Hematopoietic multipotent progenitor cell treated with erythropoietin and hydrocortisone succinate and interleukin-3 and kit ligand, for 6 days (in vitro differentiated cells): ENCODE measurements around the gene BRD1.
A peak's percentile ranks its signal among the peaks of the same experiment; 100 is the strongest.
"Not testable (repeated sequence)": the region's sequence is repeated elsewhere in the genome, so short reads cannot be mapped to it uniquely, and the experiment has no call there.

Experiments
- DNase-seq: peaks from one replicate; pipeline ENCODE4 v3.0.0-alpha.2; 2015

BRD1 gene

DNA sequence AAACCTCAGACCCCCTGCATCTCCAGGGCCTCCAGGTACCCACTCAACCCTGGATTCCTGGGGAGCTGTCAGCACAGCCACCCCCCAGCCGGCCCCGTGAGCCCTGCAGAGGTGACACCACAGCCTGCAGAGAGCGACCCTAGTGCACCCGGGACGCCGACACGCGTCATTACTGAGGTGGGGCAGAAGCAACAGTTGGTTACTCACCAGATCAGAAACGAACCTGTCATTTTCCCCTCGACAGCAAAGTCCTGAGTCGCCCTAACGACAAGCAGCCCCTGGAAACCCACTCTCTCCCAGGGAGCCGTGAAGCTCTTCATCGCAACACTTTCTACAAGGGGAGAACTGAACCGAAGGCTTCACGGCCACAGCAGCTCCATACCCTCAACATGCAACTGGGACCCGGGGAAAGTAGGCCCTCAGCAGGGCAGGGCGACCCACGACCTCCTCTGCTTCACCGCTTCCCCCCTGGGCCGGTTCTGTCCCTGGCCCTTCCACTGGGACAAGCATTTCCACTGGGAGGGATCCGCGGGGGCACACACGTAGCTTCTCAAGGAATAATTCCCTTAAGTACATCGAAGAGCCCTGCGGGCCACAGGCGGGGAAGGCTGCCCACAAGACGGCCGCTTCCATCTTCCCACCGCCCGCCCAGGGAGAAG is 1.6 kb downstream of the BRD1 start:
- DNase-seq = peak; percentile 75

DNA sequence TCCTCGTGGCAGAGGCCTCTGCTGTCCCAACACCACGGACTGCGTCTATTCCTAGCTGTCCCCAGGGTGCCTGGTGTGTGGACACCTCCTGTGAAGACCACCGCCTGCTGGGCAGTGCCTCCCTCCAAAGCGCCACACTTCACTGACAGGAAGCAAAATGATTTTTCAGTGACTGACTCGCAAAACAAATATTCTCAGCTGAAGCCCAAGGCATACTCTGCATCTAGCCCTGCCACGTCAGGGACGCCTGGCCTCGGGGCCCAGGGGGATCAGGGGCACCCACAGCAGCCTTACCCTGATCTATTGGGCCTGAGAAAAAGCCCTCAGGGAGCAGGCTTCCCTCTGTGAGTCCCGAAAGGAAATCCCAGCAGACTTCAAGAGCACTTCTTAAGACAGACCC is 2.2 kb downstream of the BRD1 start:
- DNase-seq = no peak

GRCh38 chr22:49824936-49825335 is 2.7 kb downstream of the BRD1 start:
- DNase-seq = no peak

DNA sequence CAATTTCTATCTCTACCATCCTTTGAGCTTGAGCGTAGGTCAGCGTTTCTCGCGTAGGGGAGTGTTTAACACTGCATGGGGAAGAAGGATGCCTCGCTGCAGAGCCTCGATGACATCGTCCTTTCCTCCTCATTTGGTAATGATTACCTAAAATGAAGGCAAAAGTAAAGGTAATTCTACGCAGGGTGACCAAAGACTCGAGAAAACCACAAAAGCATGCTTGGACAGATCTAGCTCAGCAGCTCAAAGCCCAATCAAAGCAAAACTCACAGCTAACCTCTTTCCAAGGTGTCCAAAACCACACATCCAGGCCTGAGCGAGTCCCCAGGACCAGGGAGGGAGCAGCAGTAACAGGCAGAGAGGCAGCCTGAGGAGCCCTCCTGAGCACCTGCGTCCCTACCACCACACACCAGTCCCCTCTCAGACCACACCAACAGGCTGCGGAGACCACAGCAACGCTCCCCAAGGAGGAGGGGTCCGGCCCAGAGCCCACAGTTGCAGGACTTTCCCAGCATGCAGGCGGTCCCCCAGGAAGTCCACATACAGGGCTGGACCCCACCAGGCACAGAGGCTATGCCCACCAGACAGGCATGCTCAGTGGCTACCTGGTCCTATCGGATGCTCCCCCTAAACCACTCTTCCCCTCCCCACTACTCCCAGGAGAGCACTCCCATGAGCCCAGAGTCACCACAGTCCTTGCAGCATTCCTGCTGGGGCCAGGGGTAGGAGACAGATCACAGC is 3.3 kb downstream of the BRD1 start:
- no peak for DNase-seq

DNA sequence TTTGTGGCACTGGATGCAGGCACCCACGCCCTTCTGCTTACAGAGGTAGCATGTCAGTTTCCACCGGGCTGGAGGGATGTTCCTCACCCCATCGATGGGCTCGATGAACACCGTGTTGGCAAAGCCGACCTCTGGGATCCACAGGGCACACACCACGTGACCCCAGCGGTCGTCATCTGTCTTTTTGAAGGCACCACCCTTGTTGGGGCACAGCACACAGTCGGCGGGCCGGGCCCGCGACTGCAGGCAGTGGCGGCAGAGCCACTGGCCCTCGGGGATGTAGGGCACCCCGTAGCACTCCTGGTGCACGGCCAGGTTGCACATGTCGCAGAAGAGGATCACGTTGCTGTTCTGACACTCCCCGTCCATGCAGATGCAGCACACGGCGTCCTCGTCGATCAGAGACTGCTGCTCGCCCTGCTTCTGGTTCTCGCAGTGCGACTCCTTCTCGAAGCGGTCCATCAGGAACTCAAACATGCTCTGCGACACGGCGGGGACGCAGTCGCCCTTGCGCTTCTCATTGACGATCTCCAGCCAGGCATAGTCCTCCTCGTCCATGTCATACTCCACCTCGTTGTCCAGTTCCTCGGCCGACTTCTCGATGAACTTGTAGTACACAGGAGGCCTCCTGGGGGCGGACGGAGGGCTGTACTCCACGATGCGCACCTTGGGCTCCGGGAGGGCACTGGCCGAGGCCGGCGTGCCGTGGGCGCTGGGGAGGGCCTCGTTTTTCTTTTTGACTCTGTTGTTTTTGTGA is 4.2 kb downstream of the BRD1 start:
- DNase-seq = no peak

- DNase-seq = not testable (repeated sequence)
Observed at GRCh38 chr22:49821741-49822140, 5.9 kb downstream of the BRD1 start.

DNA sequence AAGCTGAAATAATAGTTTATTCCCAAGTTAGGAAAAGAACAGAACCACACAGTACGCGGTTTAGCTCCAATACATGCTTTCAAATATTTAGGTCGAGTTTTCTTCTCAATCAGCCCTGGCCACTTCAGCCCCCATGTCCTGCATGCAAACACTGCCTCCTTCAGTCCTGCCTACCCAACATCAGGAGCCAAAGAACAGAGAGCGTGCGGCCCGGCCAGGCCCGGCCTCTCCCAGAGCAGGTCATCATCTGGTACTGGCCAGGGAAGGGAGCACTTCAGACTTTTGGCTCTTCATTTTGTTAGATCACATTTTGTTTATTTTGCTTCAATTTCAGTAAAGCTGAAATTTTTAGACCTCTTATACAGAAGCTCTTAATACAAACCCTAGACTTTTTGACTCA is 6.7 kb downstream of the BRD1 start:
- no peak for DNase-seq

GRCh38 chr22:49817359-49817758 is 10.3 kb downstream of the BRD1 start:
- DNase-seq = no peak

- no peak for DNase-seq
Observed at GRCh38 chr22:49815641-49816091, 12.0 kb downstream of the BRD1 start.

- no peak for DNase-seq
Observed at GRCh38 chr22:49814856-49815255, 12.8 kb downstream of the BRD1 start.

DNA sequence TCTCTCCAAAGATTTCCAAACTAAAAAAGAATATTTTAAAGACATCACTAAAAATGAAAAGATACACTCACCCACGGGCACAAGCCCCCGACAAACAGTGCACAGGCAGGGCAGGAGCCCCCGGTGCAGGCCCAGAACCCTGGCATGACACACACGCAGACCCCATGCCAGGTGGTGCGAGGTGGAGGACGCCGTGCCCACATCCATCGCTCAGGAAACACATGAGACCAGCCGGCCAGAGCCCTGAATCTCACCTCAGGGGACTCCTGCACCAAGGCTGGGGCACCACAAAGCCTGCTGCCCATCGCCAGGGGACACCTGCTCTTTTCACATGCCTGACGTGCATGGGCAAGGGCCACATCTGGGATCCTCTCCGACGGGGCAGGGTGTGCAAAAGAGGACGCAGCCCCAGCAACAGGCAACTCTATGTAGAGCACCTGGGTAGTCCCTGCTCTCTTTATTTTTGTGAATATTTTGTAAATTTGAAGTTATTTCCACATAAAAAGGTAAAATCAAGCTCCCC is 13.4 kb downstream of the BRD1 start:
- DNase-seq = no peak

GRCh38 chr22:49812838-49813237 is 14.8 kb downstream of the BRD1 start:
- DNase-seq = no peak

DNA sequence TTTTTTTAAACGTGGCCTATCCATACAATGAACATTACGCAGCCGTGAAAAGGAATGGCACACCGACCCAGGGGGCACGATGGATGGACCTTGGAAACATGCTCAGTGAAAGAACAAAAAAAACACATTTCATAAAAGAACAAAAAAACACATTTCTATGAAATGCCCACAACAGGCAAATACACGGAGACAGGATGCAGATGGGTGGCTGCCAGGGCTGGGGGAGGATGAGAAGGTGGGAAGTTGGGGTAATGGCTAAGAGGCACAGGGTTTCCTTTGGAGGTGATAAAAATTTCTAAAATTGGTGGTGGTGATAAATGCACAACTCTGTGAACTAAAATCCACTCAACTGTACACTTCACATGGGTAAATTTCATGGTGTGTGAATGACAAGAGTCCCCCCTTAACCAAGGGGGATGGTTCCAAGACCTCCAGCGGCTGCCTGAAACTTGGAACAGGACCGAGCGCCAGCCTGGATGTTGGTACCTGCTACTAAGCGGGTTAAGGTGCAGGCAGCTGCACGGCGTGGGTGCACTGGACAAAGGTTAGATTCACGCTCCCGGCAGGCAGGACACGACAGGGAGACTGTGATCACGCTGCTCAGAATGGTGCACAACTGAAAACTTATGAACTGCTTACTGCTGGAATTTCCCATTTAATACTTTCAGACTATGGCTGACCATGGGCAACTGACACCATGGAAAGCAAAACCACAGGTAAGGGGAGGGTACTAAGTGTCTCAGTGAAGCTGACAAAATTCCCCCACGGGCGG is 16.5 kb downstream of the BRD1 start:
- no peak for DNase-seq

- DNase-seq = peak; percentile 48
Observed at GRCh38 chr22:49810363-49811019, 17.2 kb downstream of the BRD1 start.

- peak; percentile 92 for DNase-seq
Observed at GRCh38 chr22:49807780-49808708, 19.6 kb downstream of the BRD1 start.

DNA sequence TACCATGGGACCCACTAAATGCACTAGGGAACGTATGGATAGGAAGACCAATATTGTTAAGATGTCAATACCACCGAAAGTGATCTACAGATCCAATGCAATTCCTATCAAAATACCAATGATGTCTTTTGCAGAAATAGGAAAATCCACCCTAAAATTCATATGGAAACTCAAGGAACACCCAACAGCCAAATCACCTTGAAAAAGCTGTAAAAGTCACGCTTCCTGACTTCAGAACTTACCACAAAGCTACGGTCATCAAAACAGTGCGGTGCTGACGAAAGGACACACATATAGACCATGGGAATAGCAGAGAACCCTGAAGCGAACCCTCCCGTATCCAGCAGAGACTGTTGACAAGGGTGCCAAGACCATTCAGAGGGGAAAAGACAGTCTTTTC is 20.5 kb downstream of the BRD1 start:
- DNase-seq = no peak

- DNase-seq = no peak
Observed at GRCh38 chr22:49803737-49804375, 23.8 kb downstream of the BRD1 start.

- no peak for DNase-seq
Observed at GRCh38 chr22:49803134-49803533, 24.5 kb downstream of the BRD1 start.

- no peak for DNase-seq
Observed at GRCh38 chr22:49801391-49802060, 26.1 kb downstream of the BRD1 start.
